ENCODE results near the gene KEAP1. TPM values are rescaled to one million over a fixed set of nuclear protein-coding genes. Genes with fewer than 3 reads are reported as not detected.
"Not testable (repeated sequence)": the region's sequence is repeated elsewhere in the genome, so short reads cannot be mapped to it uniquely, and the experiment has no call there.

Gene KEAP1
- total and polyA plus RNA-seq, 9 of the 15 experiments (the other 6 are each of a cell fraction or from before 2014, with no cell fraction given) = 2.1 to 95.6 (median 64.3) TPM

- TF ChIP-seq, protein P1, sequence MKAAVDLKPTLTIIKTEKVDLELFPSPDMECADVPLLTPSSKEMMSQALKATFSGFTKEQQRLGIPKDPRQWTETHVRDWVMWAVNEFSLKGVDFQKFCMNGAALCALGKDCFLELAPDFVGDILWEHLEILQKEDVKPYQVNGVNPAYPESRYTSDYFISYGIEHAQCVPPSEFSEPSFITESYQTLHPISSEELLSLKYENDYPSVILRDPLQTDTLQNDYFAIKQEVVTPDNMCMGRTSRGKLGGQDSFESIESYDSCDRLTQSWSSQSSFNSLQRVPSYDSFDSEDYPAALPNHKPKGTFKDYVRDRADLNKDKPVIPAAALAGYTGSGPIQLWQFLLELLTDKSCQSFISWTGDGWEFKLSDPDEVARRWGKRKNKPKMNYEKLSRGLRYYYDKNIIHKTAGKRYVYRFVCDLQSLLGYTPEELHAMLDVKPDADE (conservative IDR thresholded peaks at IDR 0.05; ENCODE audit: control insufficient read depth, low read depth, low read length) = 0 out of 2 replicates have a peak, but pooled peaks have one; percentile 29
- TF ChIP-seq ZNF23 (CRISPR knock-in tag; IDR thresholded peaks at IDR 0.05) (no peak), BACH1 (tag; IDR thresholded peaks at IDR 0.05) (no peak), HDAC8 (tag; IDR thresholded peaks at IDR 0.05) (no peak), TAL1 (IDR thresholded peaks at IDR 0.05) (no peak), FOXK2 (conservative IDR thresholded peaks at IDR 0.05 in 1 of 2, IDR thresholded peaks at IDR 0.05 in 1 of 2; ENCODE audit: low read depth in 2 of 2) (no peak), ZNF764 (CRISPR knock-in tag; IDR thresholded peaks at IDR 0.05; ENCODE audit: low read depth) (0 out of 2 replicates have a peak, but pooled peaks have one; percentile 10), ZNF140 (CRISPR knock-in tag; IDR thresholded peaks at IDR 0.05) (no peak), BCOR (IDR thresholded peaks at IDR 0.05) (peak; percentile 44; the same call in 1 of the 2 replicates), TRIM24 (IDR thresholded peaks at IDR 0.05) (no peak), FOXO4 (CRISPR knock-in tag; IDR thresholded peaks at IDR 0.05) (no peak)
- TF ChIP-seq, protein P2, sequence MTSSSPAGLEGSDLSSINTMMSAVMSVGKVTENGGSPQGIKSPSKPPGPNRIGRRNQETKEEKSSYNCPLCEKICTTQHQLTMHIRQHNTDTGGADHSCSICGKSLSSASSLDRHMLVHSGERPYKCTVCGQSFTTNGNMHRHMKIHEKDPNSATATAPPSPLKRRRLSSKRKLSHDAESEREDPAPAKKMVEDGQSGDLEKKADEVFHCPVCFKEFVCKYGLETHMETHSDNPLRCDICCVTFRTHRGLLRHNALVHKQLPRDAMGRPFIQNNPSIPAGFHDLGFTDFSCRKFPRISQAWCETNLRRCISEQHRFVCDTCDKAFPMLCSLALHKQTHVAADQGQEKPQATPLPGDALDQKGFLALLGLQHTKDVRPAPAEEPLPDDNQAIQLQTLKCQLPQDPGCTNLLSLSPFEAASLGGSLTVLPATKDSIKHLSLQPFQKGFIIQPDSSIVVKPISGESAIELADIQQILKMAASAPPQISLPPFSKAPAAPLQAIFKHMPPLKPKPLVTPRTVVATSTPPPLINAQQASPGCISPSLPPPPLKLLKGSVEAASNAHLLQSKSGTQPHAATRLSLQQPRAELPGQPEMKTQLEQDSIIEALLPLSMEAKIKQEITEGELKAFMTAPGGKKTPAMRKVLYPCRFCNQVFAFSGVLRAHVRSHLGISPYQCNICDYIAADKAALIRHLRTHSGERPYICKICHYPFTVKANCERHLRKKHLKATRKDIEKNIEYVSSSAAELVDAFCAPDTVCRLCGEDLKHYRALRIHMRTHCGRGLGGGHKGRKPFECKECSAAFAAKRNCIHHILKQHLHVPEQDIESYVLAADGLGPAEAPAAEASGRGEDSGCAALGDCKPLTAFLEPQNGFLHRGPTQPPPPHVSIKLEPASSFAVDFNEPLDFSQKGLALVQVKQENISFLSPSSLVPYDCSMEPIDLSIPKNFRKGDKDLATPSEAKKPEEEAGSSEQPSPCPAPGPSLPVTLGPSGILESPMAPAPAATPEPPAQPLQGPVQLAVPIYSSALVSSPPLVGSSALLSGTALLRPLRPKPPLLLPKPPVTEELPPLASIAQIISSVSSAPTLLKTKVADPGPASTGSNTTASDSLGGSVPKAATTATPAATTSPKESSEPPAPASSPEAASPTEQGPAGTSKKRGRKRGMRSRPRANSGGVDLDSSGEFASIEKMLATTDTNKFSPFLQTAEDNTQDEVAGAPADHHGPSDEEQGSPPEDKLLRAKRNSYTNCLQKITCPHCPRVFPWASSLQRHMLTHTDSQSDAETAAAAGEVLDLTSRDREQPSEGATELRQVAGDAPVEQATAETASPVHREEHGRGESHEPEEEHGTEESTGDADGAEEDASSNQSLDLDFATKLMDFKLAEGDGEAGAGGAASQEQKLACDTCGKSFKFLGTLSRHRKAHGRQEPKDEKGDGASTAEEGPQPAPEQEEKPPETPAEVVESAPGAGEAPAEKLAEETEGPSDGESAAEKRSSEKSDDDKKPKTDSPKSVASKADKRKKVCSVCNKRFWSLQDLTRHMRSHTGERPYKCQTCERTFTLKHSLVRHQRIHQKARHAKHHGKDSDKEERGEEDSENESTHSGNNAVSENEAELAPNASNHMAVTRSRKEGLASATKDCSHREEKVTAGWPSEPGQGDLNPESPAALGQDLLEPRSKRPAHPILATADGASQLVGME (CRISPR knock-in tag; IDR thresholded peaks at IDR 0.05) = no peak
- TF ChIP-seq, protein P3, sequence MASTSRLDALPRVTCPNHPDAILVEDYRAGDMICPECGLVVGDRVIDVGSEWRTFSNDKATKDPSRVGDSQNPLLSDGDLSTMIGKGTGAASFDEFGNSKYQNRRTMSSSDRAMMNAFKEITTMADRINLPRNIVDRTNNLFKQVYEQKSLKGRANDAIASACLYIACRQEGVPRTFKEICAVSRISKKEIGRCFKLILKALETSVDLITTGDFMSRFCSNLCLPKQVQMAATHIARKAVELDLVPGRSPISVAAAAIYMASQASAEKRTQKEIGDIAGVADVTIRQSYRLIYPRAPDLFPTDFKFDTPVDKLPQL (IDR thresholded peaks at IDR 0.05; ENCODE audit: extremely low read depth, insufficient read length) = no peak
Measured at GRCh38 chr19:10460714-10461046, 42.5 kb downstream of the KEAP1 start (continued).

- H3K4me1 ChIP-seq (replicated peaks in 1 of 2; ENCODE audit: control insufficient read depth in 2 of 2, insufficient read depth in 2 of 2, low read length in 2 of 2) = peaks cover 14 to 33% of the 10 kb centered on the region in 2 experiments; a peak in 4 of 5 replicates
- H3K9me3 ChIP-seq (replicated peaks; ENCODE audit: control insufficient read depth, insufficient read depth, low read depth, low read length); H3K27me3 ChIP-seq (ENCODE audit: control insufficient read depth in 2 of 2, insufficient read depth in 2 of 2, low read length in 2 of 2); H3K4me3 ChIP-seq; H3K4me2 ChIP-seq (ENCODE audit: insufficient read depth, low read length); H2AFZ ChIP-seq (ENCODE audit: low read depth, low read length); H3K9ac ChIP-seq (ENCODE audit: insufficient read depth in 1 of 2, low read depth in 2 of 2, low read length in 2 of 2); in situ Hi-C loops (cut with MboI); BruUV-seq (replicated peaks); H3K27ac ChIP-seq (ENCODE audit: extremely low read depth, low read depth, low read length); CTCF ChIA-PET (ENCODE audit: low intra/inter-chr PET ratio); H4K20me1 ChIP-seq (replicated peaks; ENCODE audit: control insufficient read depth, insufficient read depth, low read length); DNase-seq (ENCODE audit: extremely low read depth in 1 of 4, low spot score in 3 of 4); ATAC-seq; H3K9me1 ChIP-seq (ENCODE audit: control insufficient read depth, insufficient read depth, low read length); FAIRE-seq; intact Hi-C loops (cut with micrococcal nuclease); H3K79me2 ChIP-seq (ENCODE audit: control insufficient read depth, insufficient read depth, low read length): not testable (repeated sequence)
- POLR2A ChIA-PET = interaction anchor here (0.7 kb wide), 1 partner anchor 171 kb away, joined by 3 read pairs; no protein-coding TSS in a partner anchor
- WGBS (ENCODE audit: insufficient coverage, low coverage, missing lambda C conversion rate) = 86% methylated on average over 6 of the region's 7 CpGs
- peaks cover 61% of the 10 kb centered on the region; the same call in 2 of the 3 replicates for H3K36me3 ChIP-seq (ENCODE audit: control insufficient read depth, insufficient read depth, low read length)
Measured at GRCh38 chr19:10458733-10459132, 44.4 kb downstream of the KEAP1 start.

All from K562 (cell line).